GM15510 (cell line): ENCODE data around the gene GPC1.

Source experiments
- POLR2A ChIP-seq: IDR thresholded peaks from 3 replicates; pipeline ENCODE4 v1.6.1; 2011; ENCODE audit warnings: borderline replicate concordance; ENCODE audit not compliant: insufficient read length; ENCODE audit errors: extremely low read depth

GPC1 gene

GRCh38 chr2:240508832-240509545, 73.5 kb downstream of the GPC1 start:
- TF ChIP-seq POLR2A, result no peak

- TF ChIP-seq POLR2A, result no peak
These were observed 74.4 kb downstream of the GPC1 start for GRCh38 chr2:240509667-240510512.

- no peak for TF ChIP-seq POLR2A
These were observed 75.2 kb downstream of the GPC1 start for GRCh38 chr2:240510513-240511210.

DNA sequence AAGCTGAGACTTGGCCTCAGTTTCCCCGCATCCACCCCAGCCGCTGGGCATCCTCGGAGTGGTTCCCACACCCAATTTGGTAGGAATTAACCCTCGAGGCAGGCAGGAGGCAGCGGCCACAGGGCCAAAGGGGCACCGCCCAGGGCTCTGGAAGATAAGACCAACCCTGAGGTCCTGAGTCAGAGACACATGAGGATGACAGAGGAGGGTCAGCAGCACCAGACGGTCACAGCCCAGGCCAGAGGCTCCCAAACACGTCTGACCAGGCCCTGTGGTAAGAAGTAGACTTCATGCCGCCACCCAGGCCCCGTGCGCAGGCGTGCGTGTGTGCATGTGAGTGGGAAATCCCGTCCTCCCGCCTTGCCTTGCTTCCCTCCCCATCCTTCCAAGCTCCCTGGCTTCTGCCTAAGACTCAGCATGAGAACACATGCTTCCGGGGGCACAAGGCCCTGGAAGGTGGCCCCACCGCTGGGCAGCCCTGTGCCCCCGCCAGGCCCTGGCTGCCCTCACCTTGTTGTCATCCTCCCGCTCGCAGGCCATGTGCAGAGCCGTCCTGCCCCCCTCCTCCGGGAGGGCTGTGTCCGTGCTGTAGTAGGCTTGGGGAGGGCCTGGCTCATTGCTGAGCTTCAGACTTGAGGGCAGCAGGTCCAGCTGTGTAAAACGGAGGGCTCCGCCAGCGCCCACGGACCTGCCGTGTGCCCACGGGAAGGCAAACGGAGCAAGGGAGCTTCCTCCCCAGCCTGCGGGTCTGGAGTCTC, 76.1 kb downstream of the GPC1 start:
- no peak for TF ChIP-seq POLR2A

DNA sequence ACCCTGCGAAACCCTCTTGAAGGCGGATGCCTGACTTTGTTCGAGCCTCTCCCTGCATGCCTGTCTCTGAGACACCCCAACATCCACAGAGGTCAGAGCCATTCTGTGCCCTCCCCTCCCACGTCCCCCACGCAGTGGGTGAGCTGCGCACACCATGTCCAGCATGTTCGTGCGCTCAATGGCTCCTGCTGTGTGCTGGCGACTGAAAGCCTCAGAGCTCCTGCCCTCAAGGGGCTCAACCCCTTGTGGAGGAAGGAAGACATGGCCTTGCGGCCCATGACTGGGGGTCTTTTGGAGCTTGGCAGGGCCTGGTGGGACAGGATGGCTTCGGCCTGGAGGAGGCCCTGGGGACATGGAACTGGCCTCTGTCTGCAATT, 76.6 kb downstream of the GPC1 start:
- TF ChIP-seq POLR2A, result no peak

GRCh38 chr2:240512666-240513535, 77.4 kb downstream of the GPC1 start:
- TF ChIP-seq POLR2A, result no peak

DNA sequence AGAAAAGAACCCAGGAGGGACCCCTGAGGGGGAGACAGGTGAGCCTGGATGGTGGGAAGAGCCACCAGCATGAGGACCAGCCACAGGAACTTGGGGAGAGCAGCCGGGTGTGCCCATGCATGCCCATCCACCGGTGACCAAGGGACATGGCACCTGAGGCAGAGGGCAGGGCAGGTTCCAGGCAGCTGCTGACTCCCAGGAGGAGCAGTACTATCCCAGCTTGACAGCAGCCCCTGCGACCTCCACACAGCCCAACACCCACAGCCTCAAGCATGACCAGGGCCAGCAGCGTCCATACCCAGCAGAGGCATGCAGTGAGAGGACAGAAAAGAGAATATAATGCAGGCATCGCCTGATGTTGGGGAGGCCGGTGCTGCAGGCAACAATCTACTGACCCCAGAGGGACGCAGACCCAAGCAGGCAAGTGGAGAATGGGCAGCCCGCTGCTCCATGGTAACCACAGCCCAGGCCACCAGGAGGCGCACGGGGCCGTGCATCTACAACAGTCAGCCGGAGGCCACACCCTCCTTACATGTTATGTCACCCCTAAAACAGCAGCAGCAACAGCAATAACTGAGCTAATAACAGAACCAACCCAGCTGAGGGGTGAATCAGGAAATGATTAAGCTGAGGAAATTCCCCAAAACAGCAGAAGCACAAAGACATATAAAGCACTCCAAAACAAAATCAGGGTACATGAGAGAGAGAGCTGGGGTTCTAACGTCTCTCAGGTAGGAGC, 78.3 kb downstream of the GPC1 start:
- no peak for TF ChIP-seq POLR2A

GRCh38 chr2:240514631-240515030, 79.2 kb downstream of the GPC1 start:
- no peak for TF ChIP-seq POLR2A

- no peak for TF ChIP-seq POLR2A
These were observed 81.9 kb downstream of the GPC1 start for GRCh38 chr2:240517342-240517741.
